Kidney glomerular epithelial cell (primary cell): Measurements from ENCODE around the gene RAB7B.
A peak's percentile ranks its signal among the peaks of the same experiment; 100 is the strongest.

Experiments
- DNase-seq: peaks from one replicate; lab custom pipeline; 2025; lab: John Stamatoyannopoulos, UW

RAB7B gene

DNA sequence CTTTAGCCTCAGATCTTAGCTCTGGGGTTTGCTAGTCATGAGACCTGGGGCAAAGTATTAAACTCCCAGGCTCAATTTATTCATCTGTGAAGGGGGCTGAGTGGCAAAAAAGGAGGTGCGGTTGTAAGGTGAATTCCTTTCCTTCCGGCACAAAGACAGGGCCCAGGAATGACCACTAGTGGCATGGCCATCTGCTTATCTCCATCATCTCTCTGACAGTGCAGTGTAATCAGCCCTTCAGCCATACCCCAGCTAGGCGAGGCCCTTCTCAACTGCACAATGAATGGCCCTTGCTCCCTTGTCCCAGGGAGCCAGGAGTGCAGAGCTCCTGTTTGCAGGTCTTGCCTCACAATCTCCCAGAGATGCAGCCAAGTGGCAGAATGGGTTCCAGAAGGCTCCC lies 54.3 kb downstream of the RAB7B start:
- no peak for DNase-seq

DNA sequence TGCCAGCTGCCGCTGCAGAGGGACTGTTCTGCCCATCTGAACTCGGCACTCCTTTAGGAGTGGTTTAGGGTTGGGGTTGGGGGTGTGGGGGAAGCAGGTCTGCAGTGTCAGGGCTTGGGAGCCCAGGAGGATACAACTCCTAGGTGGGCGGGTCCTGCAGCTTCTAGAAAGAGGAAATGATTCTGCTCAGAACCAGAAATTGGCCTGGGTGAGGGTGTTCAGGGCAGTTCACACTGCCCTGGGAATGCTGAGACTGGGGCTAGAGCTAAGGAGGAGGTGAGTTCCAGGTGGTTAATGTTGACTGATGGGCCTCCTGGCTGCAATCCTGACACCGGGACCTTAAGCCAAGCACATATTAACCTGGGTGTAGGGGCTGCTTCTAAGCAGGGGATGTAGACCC lies 55.2 kb downstream of the RAB7B start:
- DNase-seq = no peak

DNA sequence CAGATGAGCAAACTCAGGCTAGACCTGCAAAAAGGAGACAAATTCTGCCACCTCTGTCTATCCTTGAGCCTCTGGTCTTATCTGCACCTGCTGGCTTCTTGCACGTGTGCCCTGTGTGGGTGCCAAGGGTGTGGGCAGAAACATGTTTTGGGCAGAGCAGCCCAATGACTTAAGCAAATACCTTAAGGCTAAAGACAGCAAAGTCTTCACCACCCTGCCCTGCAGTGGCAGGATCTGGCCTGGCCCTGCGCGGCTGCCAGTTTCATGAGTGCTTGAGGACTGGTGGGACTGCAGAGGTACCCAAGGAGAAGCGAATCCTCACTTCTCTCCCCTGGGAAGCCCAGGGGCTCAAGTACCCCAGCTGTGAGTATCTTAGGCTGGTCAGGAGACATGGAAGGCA lies 56.2 kb downstream of the RAB7B start:
- DNase-seq = no peak

DNA sequence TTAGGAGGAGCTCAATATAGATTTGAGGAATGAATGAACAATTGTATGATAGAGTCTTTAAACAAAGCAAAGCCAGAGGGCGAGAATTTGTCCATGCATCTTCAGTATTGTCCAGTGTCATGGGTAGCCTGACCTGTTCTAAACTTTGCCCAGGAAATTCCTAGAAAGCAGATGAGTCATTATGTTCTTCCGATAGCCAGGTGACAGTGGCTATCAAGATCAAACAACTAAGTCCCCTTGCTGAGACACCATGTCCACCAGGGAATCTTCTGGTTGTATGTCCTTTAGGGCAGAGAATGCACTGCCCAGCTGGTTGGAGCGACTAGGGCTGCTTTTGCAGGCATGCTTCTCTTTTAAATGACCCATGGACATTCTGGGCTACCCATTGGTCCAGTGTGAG lies 58.1 kb downstream of the RAB7B start:
- no peak for DNase-seq

DNA sequence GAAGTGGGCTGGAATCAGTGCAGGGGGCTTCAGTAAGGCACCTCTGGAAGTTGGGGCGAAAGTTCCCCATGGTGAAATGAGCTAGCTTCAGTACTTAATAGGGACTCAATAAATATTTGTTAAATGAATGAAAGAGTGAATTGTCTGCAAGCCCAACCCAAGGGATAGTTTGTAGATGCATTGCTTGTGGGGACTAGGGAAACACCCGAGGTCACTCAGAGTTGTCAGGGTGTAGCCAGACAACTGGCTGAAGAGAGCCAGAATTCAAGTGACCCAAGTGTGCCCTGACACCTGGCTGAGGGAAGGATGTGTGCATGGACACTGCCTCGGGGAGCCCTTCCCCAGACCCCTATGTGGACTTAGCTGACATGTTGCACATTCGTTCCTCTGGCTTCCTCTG lies 58.7 kb downstream of the RAB7B start:
- no peak for DNase-seq

DNA sequence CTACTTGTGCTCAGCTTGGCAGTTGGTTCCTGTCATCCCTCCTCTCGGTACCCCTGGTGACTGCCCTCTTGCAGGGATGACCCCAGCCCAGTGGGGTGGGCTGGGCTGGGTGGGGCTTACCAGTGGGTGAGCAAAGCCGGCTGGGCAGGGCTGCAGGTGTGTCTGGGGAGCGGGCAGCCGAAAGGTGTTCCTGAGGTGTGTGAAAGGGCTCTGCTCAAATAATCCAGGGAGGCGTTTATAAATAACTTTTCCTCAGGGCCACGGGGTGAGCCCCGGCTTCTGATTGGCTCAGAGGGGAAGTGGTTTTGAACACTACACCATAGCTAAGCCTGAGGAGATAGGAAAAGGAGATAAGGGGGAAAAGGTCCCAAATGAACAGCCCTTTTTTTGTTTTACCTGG lies 60.0 kb downstream of the RAB7B start, which contains the start of gene SLC26A9:
TSS of gene SLC26A9 (minus strand) at position 212 of the 400 bp plus-strand sequence. CDS start 7,636 bp downstream, outside the sequence.
- DNase-seq = no peak

DNA sequence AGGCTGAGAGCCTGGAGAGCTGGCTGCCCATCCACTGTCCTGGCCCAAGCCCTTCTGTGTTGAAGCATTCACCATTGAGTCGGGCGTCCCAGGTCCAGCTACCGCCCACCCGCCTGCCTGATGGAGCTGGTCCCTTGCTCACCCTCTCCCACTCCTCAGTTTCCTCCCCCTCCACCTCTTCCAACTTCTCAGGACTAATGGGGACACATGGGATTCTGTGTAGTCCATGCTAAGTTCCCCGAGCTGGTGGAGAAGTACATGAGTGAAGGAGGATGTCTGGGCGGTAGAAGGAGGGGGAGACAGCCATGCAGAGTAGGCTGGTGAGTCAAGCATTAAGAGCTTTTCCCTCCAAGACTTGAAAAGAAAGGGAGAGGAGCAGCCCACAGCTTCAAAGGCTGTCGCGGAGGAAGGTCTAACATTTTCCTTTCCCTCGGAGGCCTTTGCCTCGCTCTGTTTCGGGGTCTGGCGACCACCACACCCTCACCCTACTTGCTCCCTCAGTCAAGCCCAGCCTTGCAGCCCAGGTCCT lies 60.5 kb downstream of the RAB7B start:
- DNase-seq = peak; percentile 3

DNA sequence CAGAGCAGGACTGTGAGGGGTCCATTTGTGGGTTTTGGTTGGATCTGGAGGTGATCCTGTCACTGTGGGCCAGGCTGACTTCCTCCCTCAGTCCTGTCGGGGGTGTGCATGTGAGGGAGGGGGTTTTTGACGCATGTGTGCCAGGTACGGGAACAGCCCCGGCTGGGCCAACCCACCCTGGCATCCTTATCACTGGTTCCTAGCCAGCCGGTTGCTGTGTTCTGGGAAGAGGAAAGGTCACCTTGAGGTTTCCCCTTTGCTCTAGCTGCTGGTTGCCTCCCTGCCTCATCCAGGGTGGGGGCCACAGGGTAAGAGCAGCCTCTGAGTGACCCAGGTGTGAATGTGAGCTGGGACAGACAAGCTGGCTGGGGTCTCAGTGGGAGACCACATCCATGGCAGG lies 62.5 kb downstream of the RAB7B start:
- DNase-seq = no peak

DNA sequence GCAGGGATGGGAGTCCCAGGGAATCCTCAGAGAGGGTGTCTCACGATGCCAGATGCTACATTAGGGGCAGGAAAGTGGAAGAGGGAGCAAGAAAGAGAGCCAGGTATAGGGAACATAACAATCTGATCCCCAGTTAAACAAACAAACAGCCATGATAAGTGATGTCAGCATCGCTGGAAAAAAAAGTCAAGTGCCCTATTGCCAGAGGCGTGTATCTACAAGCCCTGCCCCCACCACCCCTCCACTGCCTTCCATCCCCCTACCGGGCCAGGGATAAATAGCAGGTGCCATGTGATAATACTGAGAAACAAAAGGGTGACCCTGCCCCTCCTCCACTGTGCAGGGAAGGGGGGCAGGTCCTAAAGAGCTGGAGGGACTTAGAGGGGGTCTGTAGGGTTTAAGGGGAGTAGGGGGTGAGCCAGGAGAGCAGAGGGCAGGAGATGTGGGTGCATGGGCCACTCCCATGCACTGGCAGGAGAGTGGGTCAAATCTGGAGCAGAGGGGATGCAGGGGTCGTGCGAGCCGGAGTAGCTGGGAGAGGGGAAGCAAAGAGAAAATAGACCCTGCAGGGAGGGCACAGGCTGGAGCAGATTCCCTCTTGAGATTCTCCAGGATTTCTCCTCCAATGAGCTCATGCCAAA lies 63.4 kb downstream of the RAB7B start:
- DNase-seq = no peak

DNA sequence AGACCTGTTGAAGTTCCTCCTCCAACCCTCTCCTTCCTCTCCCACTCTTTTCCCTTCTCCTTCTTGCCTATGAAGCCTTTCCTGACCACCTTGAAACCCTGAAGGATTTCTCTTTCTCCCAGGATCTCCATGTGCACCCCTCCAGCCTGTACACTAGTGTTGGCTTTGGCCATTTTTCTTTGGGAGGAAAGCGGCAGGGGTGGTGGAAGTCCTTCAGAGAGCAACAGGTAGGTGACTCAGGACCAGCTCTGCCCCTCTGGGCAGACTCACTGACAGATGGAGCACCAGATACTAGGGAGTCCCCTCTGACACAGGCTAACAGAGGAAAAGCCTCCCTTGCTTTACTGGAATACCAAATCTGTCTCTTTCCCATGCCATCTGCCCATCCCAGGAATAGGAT lies 64.5 kb downstream of the RAB7B start:
- no peak for DNase-seq

DNA sequence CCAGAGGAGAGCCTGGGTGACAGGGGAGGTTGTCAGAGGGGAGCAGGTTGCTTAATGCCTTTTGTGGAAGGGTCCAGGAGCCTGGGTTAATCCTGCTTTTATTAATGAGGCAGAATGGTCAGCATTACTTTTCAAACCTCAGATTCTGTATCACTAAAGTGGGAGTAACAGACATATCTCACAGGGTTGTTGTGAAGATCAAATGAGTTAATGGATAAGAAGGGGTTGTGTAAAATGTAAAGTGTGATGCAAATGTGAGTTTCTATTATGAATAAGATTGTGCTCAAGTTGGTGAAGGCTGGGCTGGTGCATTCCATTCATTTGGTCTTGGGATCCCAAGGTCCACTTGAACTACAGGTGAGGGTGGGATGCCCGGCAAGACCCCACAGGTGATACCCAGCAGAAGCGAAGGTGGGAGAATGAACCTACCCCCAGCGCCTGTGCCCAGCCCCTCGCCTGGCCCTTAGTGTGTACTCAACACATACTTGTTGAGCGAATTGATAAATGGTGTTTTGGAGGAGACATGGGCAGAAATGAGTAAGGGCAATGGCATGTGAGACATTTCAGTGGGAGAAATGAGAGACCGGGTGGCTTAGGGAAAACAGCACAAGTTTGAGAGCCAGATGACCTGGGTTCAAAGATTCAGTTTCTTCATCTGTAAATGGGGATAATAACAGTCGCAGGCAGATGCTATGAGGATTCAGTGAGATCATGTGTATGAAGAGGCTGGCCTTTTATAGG lies 66.2 kb downstream of the RAB7B start:
- DNase-seq = peak; percentile 63

DNA sequence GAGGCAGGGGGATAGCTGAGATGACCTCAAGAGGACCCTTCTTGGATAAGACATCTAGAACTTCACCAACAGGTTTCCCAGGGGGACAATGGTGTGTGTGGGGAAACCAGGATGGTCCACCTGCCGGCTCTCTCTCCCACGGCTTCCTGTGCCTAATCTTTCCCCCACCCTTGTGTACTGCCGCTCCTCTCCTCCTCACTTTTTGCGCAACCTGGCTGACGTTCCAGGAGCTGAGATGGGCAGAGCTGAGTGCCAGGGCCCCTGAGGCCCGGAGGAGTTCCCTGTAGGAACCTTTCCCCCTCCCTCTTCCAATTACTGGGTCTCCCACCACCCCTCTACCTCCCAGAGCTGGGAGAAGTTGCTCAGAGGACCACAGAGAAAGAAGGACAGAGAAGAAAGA lies 66.9 kb downstream of the RAB7B start:
- DNase-seq = no peak

DNA sequence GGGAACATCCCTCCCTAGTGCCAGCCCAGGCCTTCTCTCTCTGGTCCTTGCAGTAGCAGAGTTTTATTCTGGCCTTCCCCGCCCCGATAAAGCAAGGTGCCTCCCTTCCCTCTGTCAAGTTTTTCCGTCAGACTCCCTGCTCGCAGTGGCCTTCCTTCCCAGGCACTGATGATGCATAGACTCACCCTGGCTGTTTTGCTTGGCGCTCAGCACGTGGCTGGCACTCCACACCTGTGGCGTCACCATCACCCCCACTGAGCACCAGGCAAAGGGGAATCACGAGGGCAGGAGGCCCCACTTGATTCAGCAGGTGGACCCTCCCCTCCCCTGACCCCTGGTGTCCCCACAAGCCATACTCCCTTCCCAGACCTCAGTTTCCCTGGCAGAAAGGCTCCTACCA lies 67.3 kb downstream of the RAB7B start:
- DNase-seq = no peak

DNA sequence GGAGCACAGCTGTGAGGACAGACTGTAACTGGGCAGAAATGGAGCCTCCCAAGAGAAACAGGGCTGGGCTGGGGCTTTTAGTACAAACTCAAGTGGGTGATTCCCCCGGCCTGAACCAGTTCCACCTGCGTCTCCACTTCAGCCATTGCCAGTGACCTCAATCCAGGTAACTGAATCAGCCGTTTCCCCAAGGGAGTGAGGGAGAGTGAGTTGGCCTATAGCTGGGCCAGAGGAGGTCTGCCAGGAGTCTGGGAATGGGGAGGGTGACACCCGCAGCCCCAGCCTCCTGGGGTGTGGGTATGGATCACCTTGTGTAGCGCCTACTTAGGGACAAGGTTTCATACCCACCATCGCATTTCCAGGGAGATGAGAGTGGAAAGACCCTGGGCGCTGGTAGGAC lies 68.4 kb downstream of the RAB7B start:
- no peak for DNase-seq

DNA sequence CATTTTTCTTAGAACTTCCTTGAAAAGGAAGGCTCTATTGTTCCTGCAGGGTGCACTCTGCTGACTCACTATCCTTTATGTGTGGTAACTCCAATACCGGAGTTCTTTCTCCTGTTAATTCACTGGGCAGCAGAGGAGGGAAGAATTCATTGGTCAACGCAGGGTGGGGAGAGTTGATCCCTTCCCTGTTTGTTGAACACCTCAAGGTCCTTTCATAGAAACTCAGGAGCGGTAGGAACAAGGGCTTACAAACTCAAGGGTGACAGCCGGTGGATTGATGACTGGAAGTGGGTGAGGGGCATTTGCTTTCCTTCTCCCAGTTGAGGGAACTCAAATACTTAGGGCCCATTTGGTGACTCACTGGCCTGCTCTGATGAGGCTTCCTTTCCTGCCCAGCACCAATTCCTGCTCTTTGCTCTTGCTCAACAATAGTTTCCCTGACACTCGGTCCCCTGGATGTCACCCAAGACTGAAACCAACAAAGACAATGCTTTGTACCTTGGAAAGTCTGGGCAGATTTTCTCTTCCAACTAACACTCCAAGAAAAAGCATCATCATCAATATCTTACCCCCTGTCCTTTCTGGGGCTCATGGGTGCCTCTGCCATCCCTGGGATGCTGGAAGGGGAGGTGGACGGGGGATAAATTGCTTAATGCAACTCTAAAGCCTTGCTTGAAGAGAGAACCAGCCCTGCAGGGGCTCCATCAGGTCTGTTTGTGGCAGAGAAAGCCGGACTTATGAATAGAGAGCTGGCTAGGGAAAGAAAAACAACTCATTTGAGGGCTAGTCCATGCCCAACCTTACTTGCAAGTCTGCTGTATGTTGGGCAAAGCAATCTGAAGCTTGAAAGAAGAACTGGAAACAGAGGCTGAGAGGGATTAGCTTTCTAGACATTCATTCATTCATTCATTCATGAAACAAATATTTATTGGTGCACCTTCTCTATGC lies 69.2 kb downstream of the RAB7B start:
- peak; percentile 24 for DNase-seq

DNA sequence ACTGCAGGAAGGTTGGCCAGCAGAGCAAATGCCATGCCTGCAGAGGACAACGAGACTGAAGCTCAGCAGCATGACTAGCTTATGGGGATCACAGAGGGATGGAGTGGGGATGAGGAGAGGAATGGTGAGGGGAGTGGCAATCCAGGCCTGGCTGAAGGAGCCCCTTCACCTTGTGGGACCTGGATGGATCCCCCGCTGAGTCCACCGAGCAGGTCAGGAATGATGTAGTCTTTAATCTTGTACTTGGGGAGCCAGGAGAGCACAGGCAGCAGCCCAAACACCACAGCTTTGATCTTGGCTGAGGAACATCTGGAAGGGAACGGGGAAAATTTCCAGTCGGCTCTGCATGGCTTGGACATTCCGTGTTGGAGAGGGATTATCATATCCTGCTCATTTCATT lies 70.4 kb downstream of the RAB7B start:
- DNase-seq = no peak

DNA sequence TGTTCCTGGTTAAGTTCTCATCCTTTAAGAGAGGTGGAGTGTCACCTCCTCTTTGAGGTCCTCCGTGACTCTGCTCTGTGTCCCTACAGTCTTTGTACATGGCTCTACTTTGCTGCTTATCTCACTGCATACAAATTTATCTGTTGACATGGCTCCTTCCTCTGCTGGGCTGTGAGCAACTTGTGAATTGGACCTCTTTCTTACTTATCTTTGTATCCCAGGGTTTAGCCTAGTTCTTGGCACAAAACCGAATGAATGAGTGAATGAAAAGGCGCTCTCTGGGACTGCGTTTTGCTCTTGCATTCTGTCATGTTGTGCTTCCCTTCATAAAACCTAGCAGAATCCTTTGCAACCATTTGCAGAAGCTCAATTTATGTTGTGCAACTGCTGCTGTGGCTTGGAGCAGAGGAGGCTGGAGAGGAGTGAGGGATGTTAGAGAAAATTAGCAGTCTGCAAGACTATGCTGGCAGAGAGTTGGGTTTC lies 72.4 kb downstream of the RAB7B start:
- DNase-seq = no peak

DNA sequence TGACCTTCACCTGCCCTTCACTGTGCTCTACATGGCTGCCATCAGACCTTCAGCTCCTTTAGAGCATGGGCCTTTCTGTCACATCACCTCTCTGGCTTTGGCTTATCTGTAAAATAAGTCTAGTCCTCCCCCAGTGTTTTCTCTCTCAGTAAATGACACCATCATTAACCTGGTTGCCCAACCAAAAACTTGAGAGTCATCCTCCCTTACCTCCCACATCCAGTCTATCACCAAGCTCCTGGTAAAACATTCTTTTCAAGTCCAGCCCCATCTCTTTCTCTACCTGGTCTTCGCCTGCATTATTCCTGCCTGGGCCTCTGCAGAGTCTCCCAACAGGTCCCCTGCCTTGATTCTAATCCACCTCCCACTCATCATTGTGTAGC lies 73.0 kb downstream of the RAB7B start:
- peak; percentile 9 for DNase-seq

DNA sequence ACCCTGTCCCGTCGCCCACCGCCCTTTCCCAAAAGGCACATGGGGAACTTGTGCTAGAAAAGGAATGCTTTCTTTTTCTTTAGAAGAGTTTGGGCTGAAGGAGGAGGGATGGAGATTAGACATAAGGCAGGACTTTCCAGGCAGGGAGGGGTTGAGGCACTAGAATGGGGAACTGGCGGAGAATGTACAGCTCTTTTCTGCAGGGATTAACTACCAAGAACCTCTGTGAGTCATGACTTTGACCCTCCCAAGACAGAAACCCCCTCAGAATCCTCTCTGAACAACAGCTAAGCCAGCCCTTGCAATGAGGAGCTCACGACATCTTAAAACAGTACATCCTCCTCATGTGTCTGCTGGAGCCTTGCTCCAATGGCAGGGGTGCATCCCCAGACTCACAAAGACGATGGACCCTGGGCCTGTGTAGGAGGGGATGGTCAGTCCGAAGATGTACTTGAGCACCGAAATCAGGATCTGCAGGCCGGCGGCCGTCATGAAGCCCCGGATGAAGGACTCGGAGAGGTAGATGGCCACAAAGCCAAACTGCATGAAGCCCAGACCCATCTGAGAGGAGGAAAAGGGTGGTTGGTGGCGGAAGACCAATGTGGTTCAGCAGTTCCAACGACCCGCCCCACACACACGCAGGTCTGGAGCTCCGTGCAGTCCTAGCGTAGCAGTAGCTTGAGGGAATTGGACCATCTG lies 73.5 kb downstream of the RAB7B start:
- no peak for DNase-seq

DNA sequence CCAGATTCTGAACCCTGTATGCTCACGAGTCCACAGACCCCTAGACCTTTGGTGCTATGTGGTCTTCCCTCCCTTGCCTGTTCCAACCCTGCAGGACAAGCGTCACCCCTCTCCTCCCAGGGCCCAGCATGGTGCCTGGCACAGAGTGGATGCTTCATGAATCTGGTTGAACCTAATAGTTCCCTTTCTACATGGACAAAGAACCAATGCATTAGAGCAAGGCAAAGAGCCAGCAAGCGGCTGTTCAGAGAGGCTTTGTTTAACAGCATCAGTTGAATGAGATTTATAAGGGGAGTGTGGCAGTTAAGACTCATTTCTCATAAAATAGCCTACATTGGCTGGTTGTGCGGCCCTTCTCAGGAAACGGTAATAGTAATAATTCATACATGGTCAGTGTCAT lies 74.9 kb downstream of the RAB7B start:
- no peak for DNase-seq

DNA sequence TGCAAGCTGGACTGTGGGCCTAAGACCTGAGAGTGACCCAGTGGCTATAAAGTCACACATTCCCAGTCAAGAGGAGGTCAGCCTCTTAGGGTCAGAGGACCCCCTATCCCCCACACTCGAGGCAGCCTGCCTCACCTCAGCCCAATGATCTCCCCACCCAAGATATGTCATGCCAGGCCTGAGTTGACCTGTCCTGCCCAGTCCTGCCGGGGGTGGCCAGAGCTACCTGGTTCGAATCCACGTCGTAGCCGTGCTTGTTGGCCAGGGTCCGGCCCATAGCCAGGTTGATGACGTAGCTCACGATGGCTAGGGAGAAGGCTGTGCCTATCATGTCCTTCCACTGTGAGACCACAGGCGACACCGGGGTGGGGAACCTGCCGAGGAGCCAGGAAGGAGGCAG lies 75.5 kb downstream of the RAB7B start:
- DNase-seq = no peak

DNA sequence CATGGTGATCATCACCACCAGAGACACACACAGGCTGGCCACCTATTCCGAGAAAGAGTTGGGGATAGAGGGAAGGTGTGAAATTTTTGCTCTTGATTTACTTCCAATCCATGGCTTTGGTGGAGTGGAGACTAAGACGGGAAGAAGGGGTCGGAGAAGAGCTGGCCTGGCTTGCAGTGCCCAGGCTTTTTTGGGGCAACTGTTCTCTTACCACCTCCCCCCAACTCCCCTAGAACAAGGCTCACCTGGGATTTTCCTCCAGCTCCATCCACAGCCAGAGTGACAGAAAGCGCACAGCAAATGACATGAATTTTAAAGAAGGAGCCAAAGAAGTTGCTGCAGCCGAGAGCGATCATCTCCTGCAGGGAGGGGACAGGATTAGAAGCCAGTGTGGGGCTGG lies 75.9 kb downstream of the RAB7B start:
- no peak for DNase-seq
